RWPE2 (cell line): ENCODE results near the gene MAP4K2.

Experiments used
- ATAC-seq: fragments of 200-7000 bp; cut with Tn5 transposase; 3 replicates; pipeline ENCODE4 v1.9.1; 2021; ENCODE audit warnings: low read depth
- DNase-seq: peaks from one replicate; pipeline ENCODE4 v3.0.0-alpha.2; 2020; ENCODE audit warnings: low spot score
- H3K27ac ChIP-seq: fragments of 450-650 bp; 2 replicates; pipeline ENCODE4 v1.5.1; 2017; ENCODE audit warnings: mild to moderate bottlenecking; ENCODE audit not compliant: poor library complexity, severe bottlenecking
- H3K27me3 ChIP-seq: fragments of 250-450 bp; sonication (Bioruptor Pico); 2 replicates; pipeline ENCODE4 v1.5.1; 2021; ENCODE audit warnings: mild to moderate bottlenecking, moderate library complexity; ENCODE audit not compliant: insufficient read depth, poor library complexity, severe bottlenecking
- H3K36me3 ChIP-seq: fragments of 250-450 bp; sonication (Bioruptor Pico); 2 replicates; pipeline ENCODE4 v1.5.1; 2020; ENCODE audit warnings: low read depth, mild to moderate bottlenecking, moderate library complexity
- H3K4me1 ChIP-seq: fragments of 250-450 bp; sonication (Bioruptor Pico); 2 replicates; pipeline ENCODE4 v1.5.1; 2021; ENCODE audit warnings: mild to moderate bottlenecking, moderate library complexity; ENCODE audit not compliant: insufficient read depth, poor library complexity, severe bottlenecking
- H3K4me3 ChIP-seq: fragments of 250-450 bp; sonication (Bioruptor Pico); 2 replicates; pipeline ENCODE4 v1.5.1; 2021; ENCODE audit warnings: mild to moderate bottlenecking, moderate library complexity; ENCODE audit not compliant: severe bottlenecking
- H3K9me3 ChIP-seq: fragments of 250-450 bp; sonication (Bioruptor Pico); 2 replicates; pipeline ENCODE4 v1.5.1; 2021; ENCODE audit warnings: mild to moderate bottlenecking, moderate library complexity; ENCODE audit not compliant: severe bottlenecking
- CTCF ChIP-seq: fragments of 450-650 bp; IDR thresholded peaks from one replicate; pipeline ENCODE4 v1.5.1; 2017; ENCODE audit warnings: mild to moderate bottlenecking, moderate library complexity; ENCODE audit not compliant: poor library complexity, severe bottlenecking

MAP4K2 gene

GRCh38 chr11:64792482-64792881 is 10.5 kb downstream of the MAP4K2 start:
- no peak for TF ChIP-seq CTCF
- no peak overlapping the region for H3K4me3 ChIP-seq
- no peak overlapping the region for H3K27ac ChIP-seq
- ATAC-seq (no peak), DNase-seq (no peak)
- no peaks in the 10 kb centered on the region for H3K36me3 ChIP-seq
- no peaks in the 10 kb centered on the region for H3K27me3 ChIP-seq
- H3K4me1 ChIP-seq: no peaks in the 10 kb centered on the region
- no peaks in the 10 kb centered on the region for H3K9me3 ChIP-seq

GRCh38 chr11:64791781-64792291 is 11.2 kb downstream of the MAP4K2 start:
- Histone ChIP-seq H3K27ac (no peak overlapping the region), H3K4me1 (no peaks in the 10 kb centered on the region), H3K27me3 (no peaks in the 10 kb centered on the region), H3K36me3 (no peaks in the 10 kb centered on the region), H3K9me3 (no peaks in the 10 kb centered on the region), H3K4me3 (no peak overlapping the region)
- ATAC-seq: no peak
- TF ChIP-seq CTCF: no peak
- DNase-seq: no peak

DNA sequence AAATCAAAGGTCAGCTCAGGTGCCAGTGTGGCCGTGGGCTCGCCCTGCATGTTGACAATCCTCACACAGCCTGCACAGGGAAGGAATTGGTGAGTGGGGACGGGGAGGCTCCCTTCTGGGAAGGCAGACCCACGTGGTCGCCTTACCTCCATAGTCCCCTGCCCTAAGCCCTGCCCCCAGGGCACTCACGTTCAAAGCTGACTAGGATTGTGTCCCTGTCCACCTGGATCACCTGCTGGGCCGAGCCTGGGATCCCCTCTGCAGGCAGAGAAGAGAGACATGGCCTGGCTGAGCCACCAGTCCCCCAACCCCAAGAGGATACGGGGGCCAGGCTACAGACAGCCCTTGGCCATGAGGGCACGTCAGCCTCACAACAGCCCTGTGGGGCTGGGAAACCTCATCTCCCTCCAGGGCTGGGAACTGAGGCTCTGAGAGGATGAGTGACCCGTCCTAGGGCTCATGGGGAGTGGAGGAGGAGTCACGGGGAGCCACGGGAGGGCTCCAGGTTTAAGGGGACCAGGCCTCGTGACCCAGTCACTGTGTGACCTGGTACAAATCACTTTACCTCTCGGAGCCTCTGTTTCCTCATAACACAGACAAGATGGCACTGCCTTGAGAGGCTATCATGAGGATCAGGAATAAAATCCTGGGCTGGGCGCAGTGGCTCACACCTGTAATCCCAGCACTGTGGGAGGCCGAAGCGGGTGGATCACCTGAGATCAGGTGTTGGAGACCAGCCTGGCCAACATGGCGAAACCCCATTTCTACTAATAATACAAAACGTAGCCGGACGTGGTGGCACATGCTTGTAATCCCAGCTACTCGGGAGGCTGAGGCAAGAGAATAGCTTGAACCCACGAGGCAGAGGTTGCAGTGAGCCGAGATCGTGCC is 12.6 kb downstream of the MAP4K2 start:
- TF ChIP-seq CTCF: no peak
- no peaks in the 10 kb centered on the region for H3K27me3 ChIP-seq
- H3K4me1 ChIP-seq: no peaks in the 10 kb centered on the region
- H3K4me3 ChIP-seq: no peak overlapping the region
- H3K27ac ChIP-seq: no peak overlapping the region
- ATAC-seq (no peak), DNase-seq (no peak)
- H3K36me3 ChIP-seq: no peaks in the 10 kb centered on the region
- H3K9me3 ChIP-seq: no peaks in the 10 kb centered on the region

DNA sequence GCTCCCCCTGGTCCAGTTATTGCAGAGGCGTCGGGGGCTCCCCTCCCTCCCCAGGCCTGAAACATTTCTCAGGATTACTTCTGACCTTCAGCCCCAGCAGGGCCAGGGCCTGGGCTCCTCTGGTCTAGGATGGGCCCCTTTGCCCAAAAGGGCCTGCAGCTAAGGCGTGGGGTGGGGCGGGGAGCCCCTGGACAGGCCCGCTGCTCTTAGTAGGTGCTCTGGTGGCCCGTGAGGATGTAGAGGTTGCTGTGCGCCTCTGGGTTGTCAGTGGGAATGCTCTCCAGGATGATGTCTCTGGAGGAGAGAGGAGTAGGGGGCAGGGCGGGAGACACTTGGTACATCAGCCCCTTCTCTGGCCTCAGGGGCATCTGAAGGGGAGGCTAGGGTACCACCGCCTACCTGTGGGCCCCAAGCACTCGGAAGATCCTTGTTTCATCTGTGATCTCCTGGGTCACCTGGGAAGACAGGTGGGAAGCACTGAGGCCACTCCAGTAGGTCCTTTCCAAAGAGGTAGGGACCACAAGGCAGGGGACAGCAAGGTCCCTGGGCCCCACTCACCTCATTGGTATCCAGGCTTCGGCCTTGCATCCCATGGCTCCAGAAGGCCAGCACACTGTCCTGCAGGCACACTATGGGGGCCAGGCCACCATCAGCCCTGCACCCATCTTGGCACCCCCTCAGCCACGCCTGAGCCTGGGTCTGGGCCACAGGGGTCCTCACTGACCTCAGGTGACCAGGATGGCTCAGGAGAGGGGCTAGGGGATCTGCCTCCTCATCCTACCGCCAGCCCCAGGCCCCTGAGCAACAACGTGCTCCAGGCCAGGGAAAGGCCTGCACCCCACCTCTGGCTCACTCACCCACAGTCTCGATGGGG is 13.4 kb downstream of the MAP4K2 start:
- no peak for TF ChIP-seq CTCF
- ATAC-seq: no peak
- H3K4me1 ChIP-seq: no peaks in the 10 kb centered on the region
- DNase-seq: no peak
- H3K27ac ChIP-seq: no peak overlapping the region
- no peaks in the 10 kb centered on the region for H3K9me3 ChIP-seq
- no peaks in the 10 kb centered on the region for H3K36me3 ChIP-seq
- no peak overlapping the region for H3K4me3 ChIP-seq
- H3K27me3 ChIP-seq: no peaks in the 10 kb centered on the region
